Fibroblast of gingiva (primary cell): ENCODE measurements around the gene PFDN1.
"Not testable (repeated sequence)": the region's sequence is repeated elsewhere in the genome, so short reads cannot be mapped to it uniquely, and the experiment has no call there.

ENCODE experiments used
- DNase-seq: peaks from one replicate; pipeline ENCODE4 v3.0.0-alpha.2; 2011; ENCODE audit warnings: low read depth

PFDN1 gene, protein sequence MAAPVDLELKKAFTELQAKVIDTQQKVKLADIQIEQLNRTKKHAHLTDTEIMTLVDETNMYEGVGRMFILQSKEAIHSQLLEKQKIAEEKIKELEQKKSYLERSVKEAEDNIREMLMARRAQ

DNA sequence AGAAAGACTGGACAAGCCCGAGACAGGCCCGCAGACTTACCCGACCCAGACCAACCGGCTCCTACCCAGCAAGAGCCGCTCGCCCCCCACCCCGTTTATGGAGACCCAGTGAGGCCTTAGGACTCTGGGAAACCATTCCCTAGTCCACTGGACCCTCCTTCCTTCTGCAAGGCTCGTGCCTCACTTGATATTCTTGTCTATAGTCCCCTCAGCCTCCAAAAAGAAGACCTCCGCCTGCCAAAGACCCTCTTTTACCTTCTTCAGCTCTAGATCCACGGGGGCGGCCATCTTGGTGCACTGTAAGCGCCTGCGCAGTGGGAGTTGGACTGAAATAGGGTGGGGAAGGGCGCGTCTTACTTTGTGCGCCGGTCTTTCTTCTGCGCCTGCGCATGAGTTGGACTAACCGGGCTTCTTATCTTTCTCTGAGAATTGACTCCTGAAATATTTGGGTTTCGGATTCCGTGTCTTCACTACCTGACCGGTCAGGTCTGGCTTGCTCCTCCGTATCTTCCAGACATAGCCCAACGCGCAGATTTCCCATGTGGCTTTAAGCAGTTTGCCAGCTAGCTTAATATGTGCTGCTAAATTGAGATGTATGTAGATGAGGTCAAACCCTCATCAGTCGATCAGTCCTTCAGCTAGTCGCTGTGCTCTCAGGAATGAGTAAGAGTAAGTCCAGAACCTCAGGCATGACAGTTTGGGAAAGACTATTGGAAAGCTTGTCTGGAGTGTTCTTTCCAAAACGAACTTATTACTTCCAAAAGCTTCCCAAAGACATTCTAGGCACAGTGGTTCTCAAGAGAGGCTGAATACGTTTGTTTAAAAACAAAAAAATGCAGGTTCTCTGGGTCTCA is at the start of gene PFDN1:
TSS of gene PFDN1 (minus strand) at position 316 of the 854 bp plus-strand sequence. CDS start at position 288, 28 bp downstream.
- peak; percentile 91 for DNase-seq

DNA sequence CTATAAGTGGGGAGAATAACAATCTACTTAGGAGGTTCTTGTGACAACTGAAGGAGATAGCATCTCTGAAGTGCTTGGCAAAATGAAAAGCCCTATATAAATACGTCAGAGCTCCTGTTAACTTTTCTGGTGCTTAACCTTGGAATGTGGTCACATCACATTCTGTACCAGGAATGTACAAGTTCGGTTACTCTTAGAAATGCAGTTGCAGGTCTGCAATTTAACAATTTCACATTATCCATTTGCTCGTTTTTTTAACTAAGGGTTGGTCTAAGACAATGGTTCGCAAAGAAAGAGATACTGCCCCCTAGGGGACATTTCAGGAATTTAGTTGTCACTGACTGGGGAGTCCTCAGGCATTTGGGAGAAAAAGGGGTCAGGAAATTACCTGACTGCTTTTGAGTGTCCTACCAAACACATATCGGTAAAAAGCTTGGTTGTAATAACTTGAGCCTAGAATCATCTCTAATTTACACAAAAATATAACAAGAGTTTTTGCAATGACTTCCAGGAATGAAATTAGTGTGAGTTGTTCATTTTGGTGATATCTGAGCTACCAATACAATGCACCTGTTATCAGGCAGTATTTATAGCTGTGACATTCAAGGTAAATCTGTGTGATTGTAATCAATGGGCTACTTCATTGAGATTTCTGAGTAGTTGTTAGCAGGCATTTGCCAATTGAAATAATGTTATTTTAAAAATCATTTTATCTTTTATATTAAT is 48.9 kb upstream of the PFDN1 start:
- peak; percentile 49 for DNase-seq

DNA sequence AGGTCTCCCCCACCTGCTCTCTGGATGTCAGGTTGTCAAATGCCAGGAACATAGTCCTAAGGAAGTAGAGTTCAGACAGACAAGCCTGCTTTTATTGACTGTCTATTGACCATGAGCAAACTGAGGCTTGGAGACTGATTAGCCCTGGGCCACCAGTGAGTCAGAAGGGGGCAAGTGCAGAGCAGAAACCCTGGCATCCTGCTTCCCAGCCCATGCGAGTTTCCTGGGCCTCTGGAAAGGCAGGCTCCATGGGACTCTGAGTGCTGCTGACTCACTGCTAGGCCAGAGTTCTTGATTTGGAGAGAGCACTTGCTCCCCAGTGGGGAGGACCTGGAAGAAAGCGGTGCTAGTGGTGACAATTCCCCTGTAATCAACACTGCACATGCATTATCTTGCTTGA is 46.3 kb upstream of the PFDN1 start:
- no peak for DNase-seq

DNA sequence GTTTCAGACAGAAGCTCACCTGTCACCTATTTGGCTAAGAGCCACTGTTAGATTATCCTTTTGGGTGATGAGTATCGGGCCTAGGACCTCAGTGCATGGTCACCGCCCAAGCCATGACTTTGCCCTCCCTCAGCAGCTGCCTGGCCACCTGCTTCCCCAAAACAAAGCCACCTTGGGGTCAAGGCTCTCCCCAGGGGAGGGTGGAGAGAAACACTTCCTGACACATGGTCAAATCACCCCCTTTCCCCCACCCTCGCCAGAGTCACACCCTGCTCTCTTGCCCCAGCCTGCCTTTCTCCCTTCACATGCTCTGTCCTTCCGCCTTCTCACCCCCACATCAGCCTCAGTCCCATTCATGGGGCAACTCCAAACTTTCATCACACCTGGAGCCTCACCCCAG is 45.2 kb upstream of the PFDN1 start:
- no peak for DNase-seq

DNA sequence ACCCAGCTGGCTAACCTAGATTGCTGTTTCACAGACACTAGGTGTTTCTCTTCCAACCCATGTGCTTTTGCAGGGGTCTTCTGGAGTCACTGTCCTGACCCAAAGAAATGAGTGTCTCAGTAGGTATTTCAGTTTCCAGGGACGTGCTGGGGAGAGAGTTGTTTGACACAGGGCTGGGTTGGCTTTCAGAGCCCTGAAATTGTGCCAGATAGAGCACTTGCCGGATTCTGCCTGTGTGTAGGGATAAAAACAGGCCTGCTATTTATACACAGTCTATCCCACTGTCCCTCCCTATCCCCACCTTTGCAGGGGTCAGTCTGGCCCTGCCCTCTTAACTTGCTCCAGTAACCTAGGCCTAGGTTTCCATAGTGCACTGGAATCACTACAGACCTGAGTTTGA is 44.5 kb upstream of the PFDN1 start:
- no peak for DNase-seq

DNA sequence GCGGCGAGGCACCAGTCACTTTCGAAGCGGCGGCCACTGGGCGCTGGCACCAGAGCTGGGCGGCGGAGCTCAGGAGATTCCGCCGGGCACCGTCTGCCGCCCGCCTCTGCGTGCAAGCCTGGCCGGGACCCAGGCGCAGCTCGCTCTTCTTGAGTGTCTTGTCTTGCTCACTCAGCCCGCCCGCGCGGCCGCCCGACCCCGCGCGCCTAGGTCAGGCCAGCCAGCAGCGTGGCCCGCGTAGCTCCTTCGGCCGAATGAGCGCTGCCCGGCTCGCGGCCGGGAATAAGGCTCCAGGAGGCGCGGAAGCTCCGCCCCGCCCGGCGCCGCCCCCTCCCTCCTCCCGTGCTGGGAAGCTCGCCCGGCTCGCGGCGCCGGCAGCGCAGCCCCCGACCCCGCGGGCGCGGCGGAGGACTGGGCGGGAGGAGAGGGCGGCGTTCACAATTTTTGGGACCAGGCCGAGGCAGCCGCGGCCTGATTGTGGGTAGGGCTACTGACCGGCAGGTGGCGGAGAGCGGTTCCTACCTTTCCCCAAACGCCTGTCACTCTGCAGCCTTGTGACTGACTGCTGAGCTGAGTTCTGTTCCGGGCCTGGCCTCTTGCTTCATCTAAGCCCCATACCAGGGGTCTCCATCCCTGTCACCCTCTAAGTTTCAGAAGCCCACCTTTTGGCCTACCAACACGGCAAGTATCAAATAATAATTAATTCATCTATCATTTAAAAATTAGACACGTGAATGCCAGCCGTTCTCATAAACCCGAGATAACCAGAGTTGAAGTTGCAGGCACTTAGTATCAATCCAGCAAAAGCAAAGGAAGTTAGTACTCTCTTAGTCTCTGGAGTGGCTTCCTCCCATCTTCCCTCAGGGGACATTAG is 43.7 kb upstream of the PFDN1 start, which contains the start of gene HBEGF:
TSS of gene HBEGF (minus strand) at position 256 of the 874 bp plus-strand sequence. CDS start 275 bp downstream, outside the sequence.
- DNase-seq, result peak; percentile 49

DNA sequence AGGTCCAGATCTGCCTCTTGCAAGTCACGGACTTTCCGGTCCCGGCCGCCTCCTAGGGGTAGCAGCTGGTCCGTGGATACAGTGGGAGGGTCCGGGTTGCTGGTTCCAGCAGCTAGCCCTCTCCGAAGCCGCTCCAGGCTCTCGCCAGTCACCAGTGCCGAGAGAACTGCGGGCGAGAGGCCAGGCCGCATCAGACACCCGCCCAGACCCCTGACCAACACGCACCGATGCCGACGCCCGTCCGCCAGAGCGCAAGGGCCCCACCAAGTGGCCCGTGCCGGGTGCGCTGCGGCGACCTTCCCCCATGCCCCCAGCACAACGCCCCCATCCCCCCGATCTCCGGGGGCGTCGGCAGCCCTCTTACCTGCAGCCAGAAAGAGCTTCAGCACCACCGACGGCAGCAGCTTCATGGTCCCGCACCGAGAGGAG is 43.0 kb upstream of the PFDN1 start:
- DNase-seq, result peak; percentile 42

DNA sequence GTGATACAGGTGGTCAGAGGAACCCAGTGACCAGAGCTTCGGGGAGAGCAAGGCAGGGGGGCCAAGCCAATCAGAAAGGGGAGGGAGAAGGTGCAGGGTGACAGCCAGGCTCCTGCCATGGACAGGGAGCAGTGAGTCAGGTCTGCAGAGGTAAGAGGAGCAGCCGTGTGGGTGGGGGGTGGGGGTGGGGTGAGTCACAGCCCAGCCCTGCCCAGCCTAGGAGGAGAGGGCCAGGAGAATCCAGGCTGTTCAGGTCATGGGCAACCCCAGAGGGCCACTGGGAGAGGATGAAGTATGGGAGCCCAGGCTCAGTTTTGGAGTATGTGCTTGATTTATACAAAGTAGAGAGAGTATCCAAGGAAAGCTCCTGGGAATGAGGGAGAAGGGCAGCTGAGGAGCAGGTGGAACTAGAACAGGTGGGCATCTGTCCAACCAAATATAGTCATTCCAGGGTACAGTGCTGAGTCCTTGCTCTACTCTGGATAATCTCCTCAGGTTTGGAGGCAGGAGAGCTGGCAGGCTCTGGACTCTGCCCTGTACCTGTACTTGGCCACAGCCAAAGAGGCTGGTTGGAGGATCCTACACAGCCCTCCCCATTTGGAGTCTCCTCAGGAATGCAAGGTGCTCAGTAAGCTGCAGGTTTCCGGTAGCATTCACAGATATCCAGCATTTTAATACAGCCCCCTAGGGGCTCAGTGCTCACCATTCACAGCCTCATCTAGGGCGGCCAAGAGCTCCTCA is 42.0 kb upstream of the PFDN1 start:
- DNase-seq, result no peak

DNA sequence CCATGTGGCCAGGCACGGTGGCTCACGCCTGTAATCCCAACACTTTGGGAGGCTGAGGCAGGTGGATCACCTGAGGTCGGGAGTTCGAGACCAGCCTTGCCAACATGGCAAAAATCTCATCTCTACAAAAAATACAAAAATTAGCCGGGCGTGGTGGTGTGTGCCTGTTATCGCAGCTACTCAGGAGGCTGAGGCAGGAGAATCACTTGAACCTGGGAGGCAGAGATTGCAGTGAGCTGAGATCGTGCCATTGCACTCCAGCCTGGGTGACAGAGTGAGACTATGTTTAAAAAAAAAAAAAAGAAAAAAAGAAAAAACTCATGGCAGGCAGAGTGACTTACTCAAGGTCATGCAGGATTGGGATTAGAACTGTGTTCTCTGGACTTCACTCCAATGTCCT is 40.9 kb upstream of the PFDN1 start:
- DNase-seq, result not testable (repeated sequence)

DNA sequence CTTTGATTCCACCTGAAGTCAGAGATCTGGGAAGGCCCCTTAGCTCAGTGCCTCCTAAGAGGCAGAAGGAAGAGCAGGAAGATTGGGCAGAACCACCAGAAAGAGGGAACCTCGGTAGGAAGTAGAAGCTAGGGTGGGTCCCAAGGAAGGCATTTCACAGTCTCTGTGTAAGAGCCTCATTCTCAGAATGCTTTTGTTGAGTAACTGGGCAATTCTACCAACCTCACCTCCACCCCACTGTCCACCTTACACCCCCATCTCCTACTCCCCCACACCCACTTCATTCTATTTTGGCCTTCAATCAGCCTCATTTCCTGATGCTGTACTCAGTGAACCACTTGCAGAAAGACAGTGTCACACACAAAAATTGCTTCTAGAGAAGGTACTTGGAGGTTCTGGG is 40.0 kb upstream of the PFDN1 start:
- no peak for DNase-seq

DNA sequence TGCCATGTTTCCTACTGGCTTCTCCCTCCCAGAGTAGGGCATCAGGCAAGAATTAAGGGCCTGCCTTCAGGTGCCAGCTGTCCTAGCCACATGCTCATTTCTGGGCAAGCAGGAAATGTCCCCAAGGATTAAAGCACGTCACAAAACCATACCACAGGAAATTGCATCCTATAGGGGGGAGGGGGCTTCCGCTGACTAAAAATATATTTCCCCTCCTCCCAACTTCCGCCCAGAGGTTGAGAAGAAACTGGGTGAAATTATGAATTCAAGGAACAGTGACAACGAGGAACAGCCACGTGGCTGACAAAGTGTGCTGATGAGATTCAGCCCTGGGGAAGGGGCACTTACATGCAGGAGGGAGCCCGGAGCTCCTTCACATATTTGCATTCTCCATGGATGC is 39.4 kb upstream of the PFDN1 start:
- DNase-seq, result no peak

DNA sequence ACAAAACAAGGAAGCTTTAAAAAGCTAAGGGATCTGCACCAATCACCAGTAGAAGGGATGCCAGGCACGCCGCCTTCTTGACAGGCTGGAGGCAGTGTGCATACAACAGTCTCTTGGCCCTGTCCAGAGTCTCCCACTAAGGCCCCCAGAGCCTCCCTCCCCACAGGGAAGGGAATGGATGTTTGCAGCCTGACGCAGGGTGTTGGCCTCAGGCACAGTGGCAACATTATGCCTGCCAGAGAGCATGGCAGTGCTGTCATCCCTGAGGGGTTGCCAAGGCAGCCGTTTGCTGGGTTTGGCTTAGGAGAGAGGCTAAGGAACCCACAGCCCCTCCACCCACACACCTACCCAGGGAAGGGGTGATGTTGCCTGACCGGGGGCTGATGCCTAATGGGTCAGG is 38.7 kb upstream of the PFDN1 start:
- peak; percentile 38 for DNase-seq

DNA sequence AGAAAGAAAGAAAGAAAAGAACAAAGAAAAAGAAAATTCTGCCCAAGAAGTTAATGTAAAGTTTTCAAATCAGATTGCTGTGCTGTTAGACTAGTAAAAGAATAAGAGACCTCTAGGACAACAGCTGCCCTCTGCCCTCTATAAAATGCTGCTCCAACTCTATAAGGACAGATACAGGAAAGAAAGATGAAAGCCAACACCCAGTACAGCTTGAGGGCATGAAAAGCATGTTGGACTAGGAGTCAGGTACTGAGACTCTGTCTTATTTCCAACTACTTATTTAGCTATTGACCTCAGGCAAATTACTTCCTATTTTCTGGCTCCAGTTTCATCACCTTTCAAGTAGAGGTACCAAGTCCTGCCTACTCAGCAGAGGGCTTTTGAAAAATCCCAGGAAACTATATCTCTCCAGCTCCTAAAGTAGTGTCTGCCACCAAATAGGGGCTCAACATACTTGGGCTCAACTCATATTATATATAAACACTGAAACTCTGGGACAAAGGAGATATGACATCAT is 37.8 kb upstream of the PFDN1 start:
- DNase-seq, result no peak

DNA sequence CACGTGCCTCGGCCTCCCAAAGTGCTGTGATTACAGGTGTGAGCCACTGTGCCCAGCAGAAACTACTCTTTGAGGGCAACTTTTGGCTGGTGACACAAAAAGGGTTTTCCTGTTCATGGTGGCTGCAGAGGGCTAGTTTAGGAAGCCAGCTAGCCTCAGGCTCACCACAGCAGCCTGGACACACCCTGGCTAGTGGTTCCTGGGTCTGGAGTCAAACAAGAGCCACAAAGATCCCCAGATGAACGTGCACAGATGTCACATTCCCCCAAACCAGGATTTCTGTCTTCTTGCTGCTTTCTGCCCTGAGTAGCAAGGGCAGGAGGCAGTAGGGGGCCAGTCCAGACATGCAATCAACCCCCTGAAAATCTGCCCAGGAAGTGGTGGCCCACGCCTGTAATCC is 36.7 kb upstream of the PFDN1 start:
- no peak for DNase-seq

DNA sequence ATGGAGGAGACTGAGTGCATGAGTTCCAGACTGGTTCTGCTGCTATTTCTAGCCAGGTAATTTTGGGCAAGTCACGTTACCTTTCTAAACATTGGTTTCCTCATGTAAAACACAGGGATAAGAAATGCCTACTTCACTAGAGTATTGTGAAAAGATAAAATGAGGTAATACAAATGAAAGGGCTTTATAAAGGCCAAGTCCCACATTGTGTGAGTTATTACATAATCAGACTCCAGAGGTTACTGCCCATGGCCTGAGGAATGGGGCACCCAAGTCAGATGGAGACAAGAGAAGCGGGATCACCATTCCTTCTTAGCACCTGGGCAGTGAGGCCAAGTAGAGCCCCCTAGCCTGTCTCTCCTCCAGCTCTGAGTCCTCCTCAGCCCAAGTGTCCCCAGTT is 36.0 kb upstream of the PFDN1 start:
- DNase-seq, result no peak

DNA sequence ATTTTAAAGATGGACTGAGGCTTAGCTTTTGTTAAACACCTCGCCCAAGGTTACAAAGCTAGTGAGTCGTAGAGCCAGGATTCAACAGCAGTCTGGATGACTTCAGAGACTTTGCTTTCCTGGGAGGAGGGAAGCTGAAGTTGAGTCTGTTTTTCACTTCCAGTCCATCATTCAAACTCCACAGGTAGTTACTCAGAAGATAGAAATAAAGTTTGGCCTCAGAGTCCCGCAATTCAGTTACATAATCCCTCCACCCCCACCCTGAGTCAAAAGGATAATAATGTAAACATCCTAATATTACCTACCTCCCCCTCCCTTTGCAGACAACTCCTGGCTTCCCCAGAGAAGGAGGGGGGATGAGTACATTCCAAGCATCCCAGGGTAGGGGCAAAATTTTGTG is 35.4 kb upstream of the PFDN1 start:
- DNase-seq, result no peak

DNA sequence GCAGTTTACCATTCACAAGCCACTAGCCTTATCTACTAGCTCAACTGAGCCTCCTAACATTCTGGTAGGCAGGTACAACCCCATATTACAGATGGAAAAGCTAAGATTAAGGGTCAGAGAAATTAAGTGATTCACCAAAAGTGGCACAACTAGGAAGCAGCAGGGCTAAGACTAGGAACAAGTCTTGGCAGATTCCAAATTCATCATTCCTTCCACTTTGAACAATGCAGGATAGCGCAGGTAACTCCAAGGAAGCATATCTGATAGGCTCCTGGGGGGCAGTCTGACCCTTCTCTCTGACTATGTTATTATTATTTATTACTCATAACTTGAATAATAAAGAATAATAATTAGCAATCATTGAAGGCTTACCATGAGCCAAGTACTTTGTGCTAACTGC is 35.0 kb upstream of the PFDN1 start:
- DNase-seq, result no peak

DNA sequence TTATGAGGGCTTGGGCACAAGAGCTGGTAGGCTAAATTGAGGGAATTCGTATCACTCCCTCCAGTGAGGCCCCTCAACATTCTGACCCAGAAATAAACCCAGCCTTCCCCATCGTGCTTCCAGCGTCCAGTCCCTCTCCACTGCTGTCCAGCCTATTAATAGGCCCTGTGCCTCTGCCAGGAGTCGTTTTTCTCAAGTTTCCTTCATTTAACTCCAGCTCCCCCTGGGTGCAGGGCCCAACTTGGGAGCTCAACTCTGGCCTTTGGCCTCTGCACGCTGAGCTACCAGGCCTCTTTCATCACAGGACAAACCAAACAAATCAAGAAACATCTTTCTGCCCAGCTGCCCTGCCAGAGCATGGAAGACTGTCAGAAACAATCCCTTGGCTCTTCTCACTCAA is 33.5 kb upstream of the PFDN1 start:
- DNase-seq, result peak; percentile 60

DNA sequence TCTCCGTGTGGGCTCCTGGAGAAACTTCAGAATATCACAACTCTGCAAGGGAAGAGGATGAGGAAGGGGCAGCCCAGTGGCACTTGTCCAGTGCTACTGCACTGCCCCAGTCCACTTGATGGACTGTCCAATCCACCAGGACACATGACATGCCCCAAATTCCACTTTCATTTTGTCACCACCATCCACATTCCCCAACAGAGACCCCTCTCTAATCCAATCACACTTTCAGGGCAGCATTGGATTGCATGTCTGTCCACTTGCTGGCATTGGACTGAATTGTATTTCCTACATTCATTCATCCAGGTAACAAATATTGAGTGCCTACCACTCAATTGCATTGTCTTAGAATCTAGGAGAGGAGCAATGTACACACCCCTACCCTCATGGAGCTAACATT is 28.7 kb upstream of the PFDN1 start:
- no peak for DNase-seq

DNA sequence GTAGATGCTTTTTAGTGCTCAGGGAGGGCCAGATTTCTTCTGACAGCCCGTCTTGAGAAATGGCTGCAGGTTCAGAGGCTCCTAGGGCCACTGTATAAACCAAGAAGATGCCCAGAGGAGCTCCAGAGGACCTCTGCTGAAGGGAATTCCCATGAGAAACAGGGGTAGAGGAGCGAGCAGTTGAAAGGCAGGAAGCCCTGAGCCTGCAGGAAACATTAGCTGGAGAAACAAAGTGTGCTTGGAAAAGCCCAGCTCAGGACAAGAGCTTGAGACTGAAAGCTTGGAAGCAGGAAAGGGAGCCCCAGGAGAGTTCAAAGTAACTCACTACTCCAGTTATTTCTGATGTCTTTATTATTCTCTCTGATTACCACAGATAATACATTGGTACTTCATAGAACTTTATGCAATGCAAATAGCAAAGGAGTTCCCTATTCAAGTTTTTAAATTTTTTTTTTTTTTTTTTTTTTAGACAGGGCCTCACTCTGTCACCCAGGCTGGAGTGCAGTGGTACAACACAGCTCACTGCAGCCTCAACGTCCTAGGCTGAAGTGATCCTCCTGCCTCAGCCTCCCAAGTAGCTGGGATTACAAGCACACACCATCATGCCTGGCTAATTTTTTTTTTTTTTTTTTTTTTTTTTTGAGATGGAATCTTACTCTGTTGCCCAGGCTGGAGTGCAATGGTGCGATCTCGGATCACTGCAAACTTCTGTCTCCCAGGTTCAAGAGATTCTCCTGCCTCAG is 27.0 kb upstream of the PFDN1 start:
- no peak for DNase-seq
